ENCODE measurements around the gene STX3.
A peak's percentile ranks its signal among the peaks of the same experiment; 100 is the strongest.

STX3 gene

GRCh38 chr11:59754859-59755700, at the start of gene STX3:
STX3 (plus strand) TSS chr11:59755376; CDS start chr11:59755606, 230 bp downstream.
- peak; percentile 33 for DNase-seq (ENCODE audit: low read depth)

- peak; percentile 35 for DNase-seq (ENCODE audit: low read depth)
Measured at GRCh38 chr11:59706518-59707285, 48.5 kb upstream of the STX3 start.

GRCh38 chr11:59707371-59707770, 47.8 kb upstream of the STX3 start:
- DNase-seq (ENCODE audit: low read depth): no peak

- DNase-seq (ENCODE audit: low read depth): no peak
Measured at GRCh38 chr11:59708537-59708936, 46.6 kb upstream of the STX3 start.

- no peak for DNase-seq (ENCODE audit: low read depth)
Measured at GRCh38 chr11:59710136-59710847, 44.9 kb upstream of the STX3 start.

GRCh38 chr11:59713745-59714144, 41.4 kb upstream of the STX3 start, which contains the start of gene OR10V1:
OR10V1 (minus strand) TSS chr11:59713845; CDS start chr11:59713845, 0 bp downstream.
- DNase-seq (ENCODE audit: low read depth): no peak

- DNase-seq (ENCODE audit: low read depth): no peak
Measured at GRCh38 chr11:59716051-59716450, 39.1 kb upstream of the STX3 start.

GRCh38 chr11:59719556-59719955, 35.6 kb upstream of the STX3 start:
- no peak for DNase-seq (ENCODE audit: low read depth)

- no peak for DNase-seq (ENCODE audit: low read depth)
Measured at GRCh38 chr11:59724066-59724465, 31.1 kb upstream of the STX3 start.

- DNase-seq (ENCODE audit: low read depth): no peak
Measured at GRCh38 chr11:59727426-59727825, 27.8 kb upstream of the STX3 start.

- no peak for DNase-seq (ENCODE audit: low read depth)
Measured at GRCh38 chr11:59728154-59728553, 27.0 kb upstream of the STX3 start.

GRCh38 chr11:59728913-59729312, 26.3 kb upstream of the STX3 start:
- no peak for DNase-seq (ENCODE audit: low read depth)

GRCh38 chr11:59729834-59730233, 25.3 kb upstream of the STX3 start:
- DNase-seq (ENCODE audit: low read depth): no peak

- no peak for DNase-seq (ENCODE audit: low read depth)
Measured at GRCh38 chr11:59730896-59731565, 24.1 kb upstream of the STX3 start.

GRCh38 chr11:59746111-59746510, 9.1 kb upstream of the STX3 start:
- DNase-seq (ENCODE audit: low read depth): no peak

GRCh38 chr11:59753650-59754493, 1.3 kb upstream of the STX3 start:
- peak; percentile 55 for DNase-seq (ENCODE audit: low read depth)

- DNase-seq (ENCODE audit: low read depth): no peak
Measured at GRCh38 chr11:59754494-59754858, 700 bp upstream of the STX3 start.

GRCh38 chr11:59755701-59756557, 753 bp downstream of the STX3 start:
- peak; percentile 27 for DNase-seq (ENCODE audit: low read depth)

GRCh38 chr11:59756558-59756840, 1.3 kb downstream of the STX3 start:
- no peak for DNase-seq (ENCODE audit: low read depth)

GRCh38 chr11:59756845-59757244, 1.7 kb downstream of the STX3 start:
- no peak for DNase-seq (ENCODE audit: low read depth)
